RWPE2 (cell line): ENCODE data around the gene TMEM150A.

Source experiments
- ATAC-seq: fragments of 200-7000 bp; cut with Tn5 transposase; 3 replicates; pipeline ENCODE4 v1.9.1; 2021; ENCODE audit warnings: low read depth
- DNase-seq: peaks from one replicate; pipeline ENCODE4 v3.0.0-alpha.2; 2020; ENCODE audit warnings: low spot score
- H3K27ac ChIP-seq: fragments of 450-650 bp; 2 replicates; pipeline ENCODE4 v1.5.1; 2017; ENCODE audit warnings: mild to moderate bottlenecking; ENCODE audit not compliant: poor library complexity, severe bottlenecking
- H3K27me3 ChIP-seq: fragments of 250-450 bp; sonication (Bioruptor Pico); 2 replicates; pipeline ENCODE4 v1.5.1; 2021; ENCODE audit warnings: mild to moderate bottlenecking, moderate library complexity; ENCODE audit not compliant: insufficient read depth, poor library complexity, severe bottlenecking
- H3K36me3 ChIP-seq: fragments of 250-450 bp; sonication (Bioruptor Pico); 2 replicates; pipeline ENCODE4 v1.5.1; 2020; ENCODE audit warnings: low read depth, mild to moderate bottlenecking, moderate library complexity
- H3K4me1 ChIP-seq: fragments of 250-450 bp; sonication (Bioruptor Pico); 2 replicates; pipeline ENCODE4 v1.5.1; 2021; ENCODE audit warnings: mild to moderate bottlenecking, moderate library complexity; ENCODE audit not compliant: insufficient read depth, poor library complexity, severe bottlenecking
- H3K4me3 ChIP-seq: fragments of 250-450 bp; sonication (Bioruptor Pico); 2 replicates; pipeline ENCODE4 v1.5.1; 2021; ENCODE audit warnings: mild to moderate bottlenecking, moderate library complexity; ENCODE audit not compliant: severe bottlenecking
- H3K9me3 ChIP-seq: fragments of 250-450 bp; sonication (Bioruptor Pico); 2 replicates; pipeline ENCODE4 v1.5.1; 2021; ENCODE audit warnings: mild to moderate bottlenecking, moderate library complexity; ENCODE audit not compliant: severe bottlenecking
- CTCF ChIP-seq: fragments of 450-650 bp; IDR thresholded peaks from one replicate; pipeline ENCODE4 v1.5.1; 2017; ENCODE audit warnings: mild to moderate bottlenecking, moderate library complexity; ENCODE audit not compliant: poor library complexity, severe bottlenecking

Gene TMEM150A

GRCh38 chr2:85583667-85584353, 18.7 kb downstream of the TMEM150A start:
- ATAC-seq = no peak
- no peak overlapping the region for H3K4me3 ChIP-seq
- TF ChIP-seq CTCF = no peak

DNA sequence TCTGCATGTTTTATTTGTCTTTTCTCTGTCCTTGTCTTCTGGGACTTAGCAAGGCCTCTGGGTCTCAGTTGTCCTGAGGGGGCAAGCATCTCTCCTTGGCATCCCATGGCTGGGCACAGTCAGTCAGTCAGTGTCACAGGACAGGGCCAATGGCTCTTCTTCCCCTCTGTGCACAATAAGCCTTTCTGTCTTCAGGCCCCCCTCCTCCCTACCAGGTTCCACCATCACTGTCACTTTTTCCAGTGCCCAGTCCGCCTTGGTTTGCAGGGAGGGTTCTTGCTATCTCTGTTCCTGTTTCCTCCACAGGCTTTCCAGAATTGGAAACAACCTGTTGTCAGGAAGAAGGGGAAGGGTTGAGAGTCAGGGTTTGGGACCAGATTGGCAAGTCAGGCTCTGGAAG, 20.0 kb downstream of the TMEM150A start:
- Histone ChIP-seq H3K4me3 (no peak overlapping the region), H3K27me3 (no peaks in the 10 kb centered on the region), H3K36me3 (peaks cover 18% of the 10 kb centered on the region), H3K4me1 (peaks cover 23% of the 10 kb centered on the region), H3K9me3 (no peaks in the 10 kb centered on the region), H3K27ac (no peak overlapping the region)
- no peak for TF ChIP-seq CTCF
- DNase-seq (no peak), ATAC-seq (no peak)

More at GRCh38 chr2:85583667-85584353, 18.7 kb downstream of the TMEM150A start:
- no peaks in the 10 kb centered on the region for H3K27me3 ChIP-seq
- H3K36me3 ChIP-seq = peaks cover 18% of the 10 kb centered on the region
- H3K27ac ChIP-seq = peak overlapping the region; percentile 69
- DNase-seq = no peak
- H3K4me1 ChIP-seq = peaks cover 17% of the 10 kb centered on the region
- no peaks in the 10 kb centered on the region for H3K9me3 ChIP-seq

GRCh38 chr2:85580206-85580605, 22.3 kb downstream of the TMEM150A start:
- Histone ChIP-seq H3K4me3 (no peak overlapping the region), H3K27ac (no peak overlapping the region), H3K4me1 (peaks cover 18% of the 10 kb centered on the region), H3K36me3 (peaks cover 18% of the 10 kb centered on the region), H3K27me3 (no peaks in the 10 kb centered on the region), H3K9me3 (no peaks in the 10 kb centered on the region)
- ATAC-seq (no peak), DNase-seq (no peak)
- TF ChIP-seq CTCF = no peak

DNA sequence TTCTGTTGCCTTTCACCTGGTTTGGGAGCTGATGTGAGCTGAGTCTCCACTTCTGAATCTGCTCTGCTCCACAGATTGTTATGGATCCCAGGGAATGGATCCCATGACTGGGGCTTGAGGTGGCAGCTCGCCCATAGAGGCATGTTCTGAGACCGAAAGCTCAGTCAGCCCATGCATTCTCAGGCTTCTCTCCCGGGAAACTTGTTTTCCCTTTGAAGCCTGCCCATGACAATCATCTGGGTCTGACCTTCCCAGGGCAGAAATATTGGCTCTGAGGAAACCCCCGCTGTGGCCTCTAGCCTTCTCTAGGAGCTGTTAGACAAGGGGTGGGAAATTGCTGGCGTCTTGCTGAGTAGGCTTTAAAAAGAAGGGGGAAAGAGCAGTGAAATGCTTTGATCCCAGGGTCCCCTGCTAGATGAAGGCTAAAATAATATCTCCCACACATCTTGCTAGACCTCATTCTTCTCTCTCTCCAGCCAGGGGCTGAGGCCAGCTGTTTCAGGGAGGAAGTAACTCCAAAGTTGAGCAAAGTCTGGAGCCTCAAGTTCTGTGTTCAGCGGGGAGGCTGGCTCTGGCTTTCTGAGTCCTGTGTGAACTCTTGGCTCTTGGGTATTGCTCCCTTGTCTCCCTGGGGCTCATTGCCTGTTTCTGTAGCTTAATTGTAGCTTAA, 23.1 kb downstream of the TMEM150A start:
- H3K4me3 ChIP-seq = no peak overlapping the region

More for the DNA sequence above, 23.1 kb downstream of the TMEM150A start:
- Histone ChIP-seq H3K9me3 (no peaks in the 10 kb centered on the region), H3K4me1 (peaks cover 12% of the 10 kb centered on the region), H3K27ac (no peak overlapping the region), H3K36me3 (peaks cover 18% of the 10 kb centered on the region), H3K27me3 (no peaks in the 10 kb centered on the region)
- no peak for ATAC-seq
- no peak for DNase-seq
- TF ChIP-seq CTCF = no peak
